Coronary artery (tissue), 2 donors: ENCODE results near the gene GHDC.

Experiments
- DNase-seq: peaks from one replicate; pipeline ENCODE4 v3.0.0-alpha.2; 2017; ENCODE audit warnings: low spot score
- H3K27ac ChIP-seq, 2 donors: fragments of 200-600 bp; sonication (generic); one replicate each; pipeline ENCODE4 v1.5.1; 2016 to 2019
- H3K4me3 ChIP-seq: fragments of 200-600 bp; sonication (generic); 2 replicates; pipeline ENCODE4 v1.5.1; 2016; ENCODE audit warnings: mild to moderate bottlenecking, moderate library complexity
- CTCF ChIP-seq: fragments of 200-600 bp; sonication (generic); IDR thresholded peaks from one replicate; pipeline ENCODE4 v1.5.1; 2019; ENCODE audit warnings: antibody characterized with exemption

GHDC gene

GRCh38 chr17:42185621-42185930 lies 8.7 kb downstream of the GHDC start:
- no peak overlapping the region for H3K27ac ChIP-seq
- H3K4me3 ChIP-seq: no peak overlapping the region
- no peak for TF ChIP-seq CTCF
- no peak for DNase-seq

- H3K4me3 ChIP-seq: peak within 1 kb of the TSS; percentile 79
- TF ChIP-seq CTCF: no peak
- DNase-seq: no peak
- peak within 1 kb of the TSS; percentile 45 to 81 for H3K27ac ChIP-seq
Measured at GRCh38 chr17:42184713-42185620, 9.3 kb downstream of the GHDC start, which contains the start of gene HCRT. Gene HCRT (minus strand): TSS chr17:42185452. CDS start chr17:42185365, 87 bp downstream.

- peak; percentile 82 for DNase-seq
- TF ChIP-seq CTCF: peak; percentile 87
- peak overlapping the region; percentile 45 to 81 for H3K27ac ChIP-seq
- H3K4me3 ChIP-seq: peak overlapping the region; percentile 79
Measured at GRCh38 chr17:42183741-42184711, 10.3 kb downstream of the GHDC start.

DNA sequence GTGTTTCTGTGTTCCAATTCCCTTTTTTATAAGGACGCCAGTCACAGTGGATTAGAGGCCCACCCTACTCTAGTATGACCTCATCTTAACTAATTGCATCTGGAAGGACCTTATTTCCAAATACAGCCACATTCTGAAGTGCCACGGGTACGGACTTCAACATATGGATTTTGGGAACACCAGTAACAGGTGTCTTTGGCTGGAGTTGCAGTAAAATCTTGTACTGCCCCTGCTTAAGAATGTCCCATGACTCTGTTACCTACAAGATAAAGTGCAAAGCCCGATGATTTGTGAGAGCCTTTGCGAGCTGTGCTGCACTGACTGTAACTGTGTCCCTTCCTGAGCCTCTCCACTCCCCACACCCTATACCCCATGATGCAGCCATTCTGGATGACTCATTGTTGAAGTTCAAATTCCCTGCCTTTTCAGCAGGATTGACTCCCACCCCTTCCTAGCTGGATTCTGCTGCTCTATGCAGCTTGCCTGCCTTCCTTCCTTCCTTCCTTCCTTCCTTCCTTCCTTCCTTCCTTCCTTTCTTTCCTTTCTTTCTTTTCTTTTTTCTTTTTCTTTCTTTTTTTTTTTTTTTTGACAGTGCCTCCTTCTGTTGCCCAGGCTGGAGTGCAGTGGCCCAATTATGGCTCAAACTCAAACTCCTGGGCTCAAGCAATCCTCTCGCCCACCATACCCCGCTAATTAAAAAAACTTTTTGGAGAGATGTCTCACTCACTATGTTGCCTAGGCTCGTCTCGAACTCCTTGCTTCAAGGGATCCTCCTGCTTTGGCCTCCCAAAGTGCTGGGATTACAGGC lies 11.2 kb downstream of the GHDC start:
- DNase-seq: no peak
- peak overlapping the region; percentile 79 for H3K4me3 ChIP-seq
- H3K27ac ChIP-seq: peak overlapping the region; percentile 45 to 81
- no peak for TF ChIP-seq CTCF

- DNase-seq: no peak
- TF ChIP-seq CTCF: no peak
- H3K27ac ChIP-seq: no peak overlapping the region
- no peak overlapping the region for H3K4me3 ChIP-seq
Measured at GRCh38 chr17:42181851-42182207, 12.5 kb downstream of the GHDC start.

DNA sequence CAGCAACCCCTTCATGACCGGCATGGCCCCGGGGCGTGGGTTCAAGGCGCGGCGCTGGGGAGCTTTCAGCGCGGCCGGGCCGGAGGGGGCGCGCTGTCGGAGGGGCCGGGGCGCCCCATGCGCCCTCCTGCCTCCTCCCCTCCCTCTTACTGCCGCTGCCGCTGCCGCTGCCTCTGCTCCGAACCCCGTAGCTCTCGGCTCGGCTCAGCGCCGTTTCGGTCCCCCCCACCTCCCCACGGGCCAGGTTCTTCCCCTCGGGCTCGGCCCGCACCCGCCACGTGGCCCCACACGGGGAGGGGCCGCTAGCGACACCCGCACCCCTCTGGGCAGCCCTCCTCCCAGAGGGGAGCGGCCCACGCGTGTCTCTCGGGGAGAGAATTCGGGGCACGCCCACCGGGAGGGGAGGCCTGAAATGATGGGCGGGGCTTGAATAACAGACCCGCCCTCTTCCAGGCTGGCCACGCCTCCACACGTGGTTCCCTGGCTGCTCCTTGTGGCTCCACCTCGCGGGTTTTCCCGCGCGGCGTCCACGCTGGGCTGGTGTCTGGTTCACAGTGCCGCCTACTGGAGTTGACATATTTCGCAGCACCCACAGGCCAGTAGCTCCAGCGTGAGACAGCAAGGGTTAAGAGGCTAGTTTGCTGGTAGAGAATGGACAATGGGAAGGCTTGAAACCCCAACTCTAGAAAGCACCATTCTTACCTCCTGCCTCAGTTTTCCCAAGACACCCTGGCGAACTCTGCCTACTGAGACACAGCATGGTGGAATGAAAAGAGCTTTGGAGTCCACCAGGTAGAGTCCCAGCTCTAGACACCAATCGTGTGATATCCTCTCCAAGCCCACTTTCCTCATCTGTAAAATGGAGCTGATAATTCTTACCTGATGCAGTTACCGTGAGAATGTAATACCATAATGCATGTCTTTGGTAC lies 13.1 kb downstream of the GHDC start, which contains the start of gene KCNH4:
TSS of gene KCNH4 (minus strand) at position 221 of the 929 bp plus-strand sequence. CDS start at position 24, 197 bp downstream.
- Histone ChIP-seq H3K4me3 (peak within 1 kb of the TSS; percentile 67), H3K27ac (no peak within 1 kb of the TSS)
- TF ChIP-seq CTCF: no peak
- DNase-seq: no peak
